K562 (cell line): Measurements from ENCODE around the gene GET3. TPM values are rescaled to one million over a fixed set of nuclear protein-coding genes. Genes with fewer than 3 reads are reported as not detected.

Source experiments
- ATAC-seq: fragments of 200-7000 bp; cut with Tn5 transposase; 3 replicates; pipeline ENCODE4 v1.9.1; 2020; ENCODE audit warnings: moderate library complexity
- BruUV-seq: library from RNA; stranded (reverse); fragments of 400-500 nt; replicated peaks from 2 replicates; lab custom pipeline; 2021; lab: Mats Ljungman, UMichigan
- CTCF ChIA-PET: fragments of 300-600 bp; formaldehyde crosslinking; extraction: SDS; loops from one replicate; lab custom pipeline; 2021; ENCODE audit warnings: low intra/inter-chr PET ratio; lab: Yijun Ruan, JAX
- POLR2A ChIA-PET: fragments of 300-600, 350-650 bp; sonication (Branson Sonifier 250); formaldehyde crosslinking; extraction: SDS; loops from one replicate; lab custom pipeline; 2021; ENCODE audit warnings: antibody characterized with exemption, inconsistent platforms; lab: Yijun Ruan, JAX
- DNase-seq, 4 experiments: peaks; one replicate each; pipeline versions ENCODE4 v3.0.0 to v3.0.0-alpha.2; 2011 to 2018; ENCODE audit warnings: low spot score in 3 of 4, mixed read lengths in 3 of 4; ENCODE audit errors: extremely low read depth in 1 of 4
- FAIRE-seq: peaks from 2 replicates; lab custom pipeline; 2011; peaks lifted over from hg19 to GRCh38; lab: Jason Lieb, UNC
- H2AFZ ChIP-seq: 2 replicates; pipeline ENCODE4 v1.6.0; 2011; ENCODE audit warnings: low read depth, low read length, control low read depth, inconsistent platforms
- H3K27ac ChIP-seq: fragments of 200-600 bp; 3 replicates; pipeline ENCODE4 v1.8.0; 2011; ENCODE audit warnings: low read depth, mild to moderate bottlenecking, control low read depth, inconsistent platforms, low read length, moderate library complexity, mixed read lengths; ENCODE audit errors: extremely low read depth
- H3K27me3 ChIP-seq, 2 experiments: fragments of 300-600 bp in 1 of 2; 2 replicates in 1 of 2; 3 replicates in 1 of 2; pipeline versions ENCODE4 v1.6.0 to v1.8.0; 2011; ENCODE audit warnings: inconsistent platforms in 2 of 2, low read length in 2 of 2, mild to moderate bottlenecking in 1 of 2, mixed read lengths in 1 of 2, moderate library complexity in 1 of 2; ENCODE audit not compliant: control insufficient read depth in 2 of 2, insufficient read depth in 2 of 2
- H3K36me3 ChIP-seq: fragments of 300-600 bp; 3 replicates; pipeline ENCODE4 v1.8.0; 2011; ENCODE audit warnings: mild to moderate bottlenecking, low read length, inconsistent platforms; ENCODE audit not compliant: control insufficient read depth, insufficient read depth
- H3K4me1 ChIP-seq, 2 experiments: fragments of 200-600 bp in 1 of 2; replicated peaks in 1 of 2; 2 replicates in 1 of 2; 3 replicates in 1 of 2; pipeline versions ENCODE4 v1.5.1 to v1.8.0; 2011; ENCODE audit warnings: inconsistent platforms in 2 of 2, low read length in 2 of 2, mild to moderate bottlenecking in 1 of 2, mixed read lengths in 1 of 2, moderate library complexity in 1 of 2; ENCODE audit not compliant: control insufficient read depth in 2 of 2, insufficient read depth in 2 of 2
- H3K4me2 ChIP-seq: 2 replicates; pipeline ENCODE4 v1.6.1; 2011; ENCODE audit warnings: low read length, control low read depth, inconsistent platforms, mixed read lengths; ENCODE audit not compliant: insufficient read depth
- H3K4me3 ChIP-seq: fragments of 200-600 bp; sonication (generic), shearing (Covaris generic); 2 replicates; pipeline ENCODE4 v1.5.1; 2016; ENCODE audit warnings: control low read depth, inconsistent platforms
- H3K79me2 ChIP-seq: fragments of 200-600 bp; 3 replicates; pipeline ENCODE4 v1.8.0; 2011; ENCODE audit warnings: low read length, inconsistent platforms; ENCODE audit not compliant: control insufficient read depth, insufficient read depth
- H3K9ac ChIP-seq, 2 experiments: 2 replicates each; pipeline versions ENCODE4 v1.6.0 to v1.6.1; 2011; ENCODE audit warnings: low read depth in 2 of 2, low read length in 2 of 2, control low read depth in 1 of 2, inconsistent platforms in 1 of 2, mild to moderate bottlenecking in 1 of 2, mixed read lengths in 1 of 2; ENCODE audit not compliant: insufficient read depth in 1 of 2
- H3K9me1 ChIP-seq: one replicate; pipeline ENCODE4 v1.6.0; 2011; ENCODE audit warnings: inconsistent platforms, mild to moderate bottlenecking, low read length, moderate library complexity; ENCODE audit not compliant: control insufficient read depth, insufficient read depth
- H3K9me3 ChIP-seq: replicated peaks from 2 replicates; pipeline ENCODE4 v1.5.1; 2011; ENCODE audit warnings: low read depth, low read length, inconsistent platforms; ENCODE audit not compliant: control insufficient read depth, insufficient read depth
- H4K20me1 ChIP-seq: replicated peaks from 2 replicates; pipeline ENCODE4 v1.6.1; 2011; ENCODE audit warnings: low read length, inconsistent platforms, mixed read lengths; ENCODE audit not compliant: control insufficient read depth, insufficient read depth
- FOXK2 ChIP-seq, 2 experiments: fragments of 450-650 bp; IDR thresholded peaks in 1 of 2; conservative IDR thresholded peaks in 1 of 2; 2 replicates each; pipeline ENCODE4 v1.6.1; 2016; ENCODE audit warnings: low read depth in 2 of 2, mild to moderate bottlenecking in 1 of 2
- FUS ChIP-seq: fragments of 200-400 bp; formaldehyde crosslinking; optimal IDR thresholded peaks from 2 replicates; pipeline ENCODE3; 2017; ENCODE audit warnings: low read depth, low read length
- SOX6 ChIP-seq: fragments of 450-650 bp; IDR thresholded peaks from 2 replicates; pipeline ENCODE4 v1.6.1; 2014; ENCODE audit warnings: mild to moderate bottlenecking
- WGBS: fragments of 100-300 bp; shearing (Covaris generic); methylation state at CpG from one replicate; pipeline ENCODE4 v1.1.6; 2016; ENCODE audit warnings: low coverage, mixed read lengths; ENCODE audit not compliant: insufficient coverage; ENCODE audit errors: missing lambda C conversion rate; 5-methylcytosine and 5-hydroxymethylcytosine counted together
- in situ Hi-C: fragments of 300-500 bp; cut with MboI; formaldehyde crosslinking; loops from 4 replicates; pipeline ENCODE4 v1.15.0; 2018; ENCODE audit warnings: inconsistent platforms, mixed read lengths
- intact Hi-C: fragments of 100-400 bp; cut with micrococcal nuclease; formaldehyde crosslinking; loops from 2 replicates; pipeline ENCODE4 v1.14.2; 2022
- polyA plus RNA-seq, 8 experiments: library from polyadenylated mRNA; depleted of rRNA in 4 of 8; stranded (reverse) in 5 of 8; unstranded in 3 of 8; fragments of >200 nt; fragmentation: Nextera tagmentation in 2 of 8; fragmentation: Illumina TruSeq in 1 of 8; extraction: Ambion mirVana in 2 of 8; extraction: Trizol in 1 of 8; gene quantifications; 2 replicates each; pipeline versions ENCODE4 v1.2.1 to v1.2.3, GENCODE V29; 2011 to 2014; ENCODE audit warnings: inconsistent platforms in 1 of 8, missing spikeins in 1 of 8
- total RNA-seq, 7 experiments: library from RNA; depleted of rRNA in 6 of 7; stranded (reverse); fragments of >200 nt in 6 of 7; fragmentation: Illumina TruSeq in 2 of 7; extraction: Trizol in 2 of 7; gene quantifications; 2 replicates each; pipeline versions ENCODE4 v1.2.1 to v1.2.3, GENCODE V29; 2011 to 2021; ENCODE audit warnings: low replicate concordance in 1 of 7
- TF ChIP-seq, protein P1 (sequence below), 3 experiments: IDR thresholded peaks in 2 of 3; conservative IDR thresholded peaks in 1 of 3; 2 replicates each; pipeline ENCODE4 v1.5.1; 2011 to 2012; ENCODE audit warnings: low read length in 3 of 3, mild to moderate bottlenecking in 3 of 3, control low read depth in 2 of 3, improper control_type of control experiment in 1 of 3, inconsistent platforms in 1 of 3, low read depth in 1 of 3, mixed read lengths in 1 of 3, moderate library complexity in 1 of 3; ENCODE audit not compliant: insufficient read depth in 2 of 3
- TF ChIP-seq, protein P2 (sequence below): IDR thresholded peaks from 2 replicates; pipeline ENCODE4 v1.6.1; 2016; ENCODE audit warnings: missing genetic modification characterization, missing compliant biosample characterization

The GET3 gene
- total and polyA plus RNA-seq, 9 of the 15 experiments (the other 6 are each of a cell fraction or from before 2014, with no cell fraction given): 8.3 to 83.5 (median 51.8) TPM

DNA sequence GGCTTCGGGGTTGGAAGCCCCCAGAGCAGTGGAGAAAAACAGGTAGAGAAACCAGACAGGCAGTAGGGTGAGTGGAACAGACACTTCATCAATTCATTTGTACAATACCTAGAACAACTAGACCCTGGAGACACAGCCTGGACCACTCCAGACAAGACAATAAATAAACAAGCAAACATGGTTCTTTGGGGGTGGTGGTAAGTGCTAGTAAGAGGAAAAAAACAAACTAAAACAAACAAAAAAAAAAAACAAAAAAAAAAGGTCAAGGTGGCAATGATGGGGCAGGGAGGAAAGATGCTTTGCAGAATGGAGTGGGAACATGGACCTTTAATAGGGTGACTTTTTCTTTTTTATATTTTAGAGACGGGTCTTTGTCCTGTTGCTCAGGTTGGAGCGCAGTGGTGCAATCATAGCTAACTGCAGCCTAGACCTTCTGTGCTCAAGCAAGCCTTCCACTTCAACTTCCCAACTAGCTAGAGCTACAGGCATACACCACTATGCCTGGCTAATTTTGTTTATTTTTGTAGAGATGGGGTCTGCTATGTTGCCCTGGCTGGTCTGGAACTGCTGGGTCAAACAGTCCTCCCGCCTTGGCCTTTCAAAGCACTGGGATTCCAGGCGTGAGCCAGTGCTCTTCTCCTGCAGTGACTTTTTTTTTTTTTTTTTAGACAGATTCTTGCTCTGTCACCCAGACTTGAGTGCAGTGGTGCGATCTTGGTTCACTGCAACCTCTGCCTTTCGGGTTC lies 57.1 kb downstream of the GET3 start:
- Histone ChIP-seq H3K79me2 (peaks cover 35% of the 10 kb centered on the region), H3K9ac (peak overlapping the region; percentile 89 to 97), H3K4me2 (peak overlapping the region; percentile 96), H3K9me1 (no peaks in the 10 kb centered on the region), H2AFZ (no peak overlapping the region), H3K27ac (peak overlapping the region; percentile 89; the same call in 2 of the 3 replicates), H3K9me3 (no peaks in the 10 kb centered on the region), H3K36me3 (peaks cover 17% of the 10 kb centered on the region; the same call in 2 of the 3 replicates), H3K4me3 (peak overlapping the region; percentile 83), H3K27me3 (no peaks in the 10 kb centered on the region), H4K20me1 (peaks cover 13% of the 10 kb centered on the region; the same call in 1 of the 2 replicates), H3K4me1 (peaks cover 24 to 66% of the 10 kb centered on the region in 2 experiments)
- ChIA-PET POLR2A (interaction anchor here (1.0 to 3.6 kb wide), 6 partner anchors 9 to 125 kb away, joined by 3 to 29 read pairs (median 7); partner anchors contain the start of genes RNASEH2A and THSD8), CTCF (interaction anchor here (0.6 to 1.3 kb wide), 5 partner anchors 9 to 1413 kb away, joined by 3 to 8 read pairs (median 4); partner anchors contain the start of gene HOOK2)
- no TSS peak for BruUV-seq
- TF ChIP-seq SOX6 (no peak), FOXK2 (conservative IDR thresholded peaks at IDR 0.05 in 1 of 2, IDR thresholded peaks at IDR 0.05 in 1 of 2; ENCODE audit: low read depth in 2 of 2) (0 out of 4 replicates have a peak, but pooled peaks of 1 of the 2 experiments have one; percentile 19), FUS (peak; percentile 1)
- TF ChIP-seq, protein P1, sequence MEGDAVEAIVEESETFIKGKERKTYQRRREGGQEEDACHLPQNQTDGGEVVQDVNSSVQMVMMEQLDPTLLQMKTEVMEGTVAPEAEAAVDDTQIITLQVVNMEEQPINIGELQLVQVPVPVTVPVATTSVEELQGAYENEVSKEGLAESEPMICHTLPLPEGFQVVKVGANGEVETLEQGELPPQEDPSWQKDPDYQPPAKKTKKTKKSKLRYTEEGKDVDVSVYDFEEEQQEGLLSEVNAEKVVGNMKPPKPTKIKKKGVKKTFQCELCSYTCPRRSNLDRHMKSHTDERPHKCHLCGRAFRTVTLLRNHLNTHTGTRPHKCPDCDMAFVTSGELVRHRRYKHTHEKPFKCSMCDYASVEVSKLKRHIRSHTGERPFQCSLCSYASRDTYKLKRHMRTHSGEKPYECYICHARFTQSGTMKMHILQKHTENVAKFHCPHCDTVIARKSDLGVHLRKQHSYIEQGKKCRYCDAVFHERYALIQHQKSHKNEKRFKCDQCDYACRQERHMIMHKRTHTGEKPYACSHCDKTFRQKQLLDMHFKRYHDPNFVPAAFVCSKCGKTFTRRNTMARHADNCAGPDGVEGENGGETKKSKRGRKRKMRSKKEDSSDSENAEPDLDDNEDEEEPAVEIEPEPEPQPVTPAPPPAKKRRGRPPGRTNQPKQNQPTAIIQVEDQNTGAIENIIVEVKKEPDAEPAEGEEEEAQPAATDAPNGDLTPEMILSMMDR (IDR thresholded peaks at IDR 0.05 in 2 of 3, conservative IDR thresholded peaks at IDR 0.05 in 1 of 3; ENCODE audit: insufficient read depth in 2 of 3, low read depth in 1 of 3, low read length in 3 of 3): no peak
- TF ChIP-seq, protein P2, sequence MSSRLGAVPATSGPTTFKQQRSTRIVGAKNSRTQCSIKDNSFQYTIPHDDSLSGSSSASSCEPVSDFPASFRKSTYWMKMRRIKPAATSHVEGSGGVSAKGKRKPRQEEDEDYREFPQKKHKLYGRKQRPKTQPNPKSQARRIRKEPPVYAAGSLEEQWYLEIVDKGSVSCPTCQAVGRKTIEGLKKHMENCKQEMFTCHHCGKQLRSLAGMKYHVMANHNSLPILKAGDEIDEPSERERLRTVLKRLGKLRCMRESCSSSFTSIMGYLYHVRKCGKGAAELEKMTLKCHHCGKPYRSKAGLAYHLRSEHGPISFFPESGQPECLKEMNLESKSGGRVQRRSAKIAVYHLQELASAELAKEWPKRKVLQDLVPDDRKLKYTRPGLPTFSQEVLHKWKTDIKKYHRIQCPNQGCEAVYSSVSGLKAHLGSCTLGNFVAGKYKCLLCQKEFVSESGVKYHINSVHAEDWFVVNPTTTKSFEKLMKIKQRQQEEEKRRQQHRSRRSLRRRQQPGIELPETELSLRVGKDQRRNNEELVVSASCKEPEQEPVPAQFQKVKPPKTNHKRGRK (tag): 0 out of 2 replicates have a peak, but pooled peaks have one; percentile 35
- DNase-seq: peak in 1 of 4 experiments; percentile 22
- no peak for ATAC-seq
- intact Hi-C loops: loop anchor here (10.0 kb wide), 1 partner anchor 230 kb away; no protein-coding TSS in a partner anchor
- in situ Hi-C loops: no loop called here
- WGBS: 77% methylated on average over 4 of the region's 7 CpGs
- FAIRE-seq: no peak
